ENCODE measurements around the gene ILKAP.

ILKAP gene

DNA sequence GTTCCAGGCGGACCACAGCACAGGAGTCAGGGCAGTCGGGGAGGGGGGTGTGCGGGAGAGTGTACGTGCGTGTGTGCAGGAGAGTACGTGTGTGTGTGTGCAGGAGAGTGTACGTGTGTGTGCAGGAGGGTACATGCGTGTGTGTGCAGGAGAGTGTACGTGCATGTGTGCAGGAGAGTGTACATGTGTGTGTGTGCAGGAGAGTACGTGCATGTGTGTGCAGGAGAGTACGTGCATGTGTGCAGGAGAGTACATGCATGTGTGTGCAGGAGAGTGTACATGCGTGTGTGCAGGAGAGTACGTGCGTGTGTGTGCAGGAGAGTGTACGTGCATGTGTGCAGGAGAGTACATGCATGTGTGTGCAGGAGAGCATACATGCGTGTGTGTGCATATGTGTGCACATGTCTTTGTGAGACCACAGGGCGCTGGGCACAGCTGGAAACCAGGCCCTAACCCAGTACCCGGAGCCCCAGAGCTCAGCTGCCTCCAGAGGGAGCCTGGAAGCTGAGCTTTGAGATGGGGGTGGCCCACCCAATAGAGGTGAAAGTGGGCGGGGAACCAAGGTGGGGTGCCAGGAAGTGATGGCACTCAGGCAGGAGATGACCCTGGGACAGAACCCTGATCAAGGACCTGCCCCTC is 78.9 kb downstream of the ILKAP start:
- no peak for DNase-seq (ENCODE audit: low spot score)

GRCh38 chr2:238123991-238124470 is 79.5 kb downstream of the ILKAP start:
- no peak for DNase-seq (ENCODE audit: low spot score)

GRCh38 chr2:238123218-238123971 is 80.1 kb downstream of the ILKAP start:
- no peak for DNase-seq (ENCODE audit: low spot score)

GRCh38 chr2:238122287-238123217 is 80.9 kb downstream of the ILKAP start:
- DNase-seq (ENCODE audit: low spot score) = no peak

DNA sequence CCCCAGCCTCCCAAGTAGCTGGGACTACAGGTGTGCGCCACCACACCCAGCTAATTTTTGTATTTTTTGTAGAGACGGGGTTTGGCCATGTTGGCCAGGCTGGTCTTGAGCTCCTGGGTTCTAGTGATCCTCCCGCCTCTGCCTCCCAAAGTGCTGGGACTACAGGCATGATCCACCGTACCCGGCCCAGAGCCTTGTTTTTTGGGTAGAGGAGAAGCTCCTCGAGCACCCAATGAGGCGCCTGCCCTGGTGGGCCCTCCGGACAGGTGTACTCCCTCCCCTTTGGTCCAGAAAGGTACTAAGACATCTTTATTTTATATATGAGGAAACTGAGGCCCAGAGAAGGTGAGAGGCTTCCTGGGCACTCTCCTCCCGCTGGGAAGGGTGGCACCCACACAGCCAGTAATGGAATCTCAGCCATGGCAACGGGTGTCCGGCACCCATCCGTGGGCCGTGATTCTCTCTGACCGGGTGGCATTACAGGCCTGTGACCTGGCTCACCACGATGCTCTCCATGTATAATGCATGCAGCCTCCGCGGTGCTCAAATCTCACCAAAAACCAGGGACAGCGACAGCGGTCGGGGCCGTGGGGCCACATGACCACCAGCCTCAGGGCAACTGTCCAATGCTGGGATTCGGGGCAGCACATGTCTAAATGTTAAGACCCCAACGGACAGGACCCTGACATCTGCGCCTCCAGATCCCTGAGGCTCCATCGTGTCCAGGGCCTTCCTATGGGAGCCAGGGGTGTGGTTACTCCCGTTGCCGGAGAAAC is 81.8 kb downstream of the ILKAP start:
- DNase-seq (ENCODE audit: low spot score) = no peak

DNA sequence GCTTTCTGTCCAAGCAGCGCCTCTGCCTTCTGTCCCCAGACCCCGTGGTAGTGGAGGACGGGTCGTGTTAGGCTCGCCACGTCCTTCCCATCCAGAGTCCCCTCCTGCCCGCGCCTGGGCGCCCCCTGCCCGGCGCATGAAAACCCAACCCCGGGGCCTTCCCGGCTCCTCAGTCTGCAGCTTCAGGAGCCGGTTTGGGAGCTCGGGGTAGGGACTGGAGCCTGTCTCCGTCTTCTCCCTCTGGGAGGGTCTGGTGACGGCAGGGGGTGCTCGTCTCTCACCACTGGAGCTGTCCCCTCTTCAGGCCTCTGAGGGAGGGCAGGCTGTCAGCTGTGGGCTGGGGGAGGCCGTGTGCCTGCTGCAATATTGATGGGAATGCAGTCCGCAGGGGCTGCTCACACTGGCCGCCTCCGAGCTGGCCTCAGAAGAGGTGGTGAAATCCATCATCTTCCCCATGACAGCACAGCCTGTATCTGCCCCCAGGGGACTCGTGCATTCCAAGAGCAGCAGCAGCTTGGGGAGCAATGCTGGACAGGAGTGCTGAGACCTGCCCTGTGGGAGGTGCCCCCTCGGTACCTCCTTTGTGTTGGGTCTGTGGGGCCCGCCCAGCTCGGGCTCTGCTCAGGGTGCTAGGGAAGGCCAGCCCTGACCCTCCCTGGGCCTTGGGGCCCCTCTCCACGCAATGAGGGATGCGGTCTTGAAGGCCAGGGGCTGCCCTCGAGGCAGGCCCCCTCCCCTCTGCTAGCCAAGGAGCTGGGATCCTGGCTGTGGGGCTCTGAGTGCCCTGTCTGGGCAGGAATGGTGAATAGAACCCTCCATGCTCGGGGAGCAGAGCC is 82.8 kb downstream of the ILKAP start:
- DNase-seq (ENCODE audit: low spot score) = no peak

Measured in cerebellar cortex (tissue), 1 donor.